GM18517 (cell line): Measurements from ENCODE around the gene SINHCAF.

Experiments
- ATAC-seq: cut with Tn5 transposase; IDR thresholded peaks from one replicate; pipeline ENCODE4 v1.9.1; 2021; ENCODE audit warnings: mild to moderate bottlenecking, moderate library complexity; ENCODE audit not compliant: unreplicated experiment

Gene SINHCAF

DNA sequence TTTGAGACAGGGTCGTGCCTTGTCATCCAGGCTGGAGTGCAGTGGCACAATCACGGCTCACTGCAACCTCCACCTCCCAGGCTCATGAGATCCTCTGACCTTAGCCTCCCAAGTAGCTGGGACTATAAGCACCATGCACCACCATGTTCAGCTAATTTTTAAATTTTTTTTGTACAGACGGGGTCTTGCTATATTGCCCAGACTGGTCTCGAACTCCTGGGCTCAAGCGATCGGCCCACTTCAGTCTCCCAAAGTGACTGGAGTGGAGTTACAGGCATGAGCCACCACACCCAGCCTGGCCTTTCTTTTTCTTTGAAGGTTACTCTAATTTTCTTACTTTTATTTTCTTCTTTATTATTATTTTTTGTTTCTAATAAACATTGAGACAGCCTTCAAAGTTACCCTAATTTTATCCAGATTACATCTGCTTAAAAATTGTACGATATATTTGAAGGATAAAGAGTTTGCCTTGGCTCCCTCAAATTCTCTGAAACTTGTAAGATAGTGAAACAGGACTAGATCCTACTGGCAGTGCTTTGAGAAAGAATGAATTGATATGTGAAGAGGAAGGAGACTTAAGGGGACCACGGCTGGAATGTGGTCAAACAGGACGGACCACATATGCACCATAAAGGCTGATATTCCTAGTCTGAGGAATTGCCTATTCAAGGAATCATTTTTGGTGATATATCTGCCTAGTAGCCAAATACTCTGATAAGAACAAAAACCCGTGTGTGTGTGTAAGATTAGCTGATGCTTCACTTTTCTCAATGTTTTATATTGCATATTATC, 14.1 kb upstream of the SINHCAF start:
- no peak for ATAC-seq

DNA sequence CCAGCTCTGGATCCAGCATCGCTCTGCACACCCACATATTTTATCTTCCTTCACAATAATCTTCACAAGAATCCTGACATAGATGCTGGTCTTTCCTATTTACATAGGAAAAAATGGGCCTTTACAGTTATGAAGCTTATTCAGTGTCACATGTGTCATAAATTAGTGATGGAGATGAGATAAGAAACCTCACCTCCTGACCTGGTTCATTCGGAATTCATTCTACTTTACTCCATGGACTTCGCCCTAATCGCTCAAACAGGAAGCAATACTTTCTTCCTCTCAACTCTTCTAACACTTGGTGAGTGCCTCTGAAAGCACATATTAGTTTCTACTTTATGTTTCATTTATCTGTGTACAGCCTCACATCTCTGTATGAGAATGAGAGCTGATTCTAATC, 12.0 kb upstream of the SINHCAF start:
- ATAC-seq, result no peak

- ATAC-seq, result peak; percentile 42
Observed at GRCh38 chr12:31331242-31331641, 5.3 kb upstream of the SINHCAF start.

DNA sequence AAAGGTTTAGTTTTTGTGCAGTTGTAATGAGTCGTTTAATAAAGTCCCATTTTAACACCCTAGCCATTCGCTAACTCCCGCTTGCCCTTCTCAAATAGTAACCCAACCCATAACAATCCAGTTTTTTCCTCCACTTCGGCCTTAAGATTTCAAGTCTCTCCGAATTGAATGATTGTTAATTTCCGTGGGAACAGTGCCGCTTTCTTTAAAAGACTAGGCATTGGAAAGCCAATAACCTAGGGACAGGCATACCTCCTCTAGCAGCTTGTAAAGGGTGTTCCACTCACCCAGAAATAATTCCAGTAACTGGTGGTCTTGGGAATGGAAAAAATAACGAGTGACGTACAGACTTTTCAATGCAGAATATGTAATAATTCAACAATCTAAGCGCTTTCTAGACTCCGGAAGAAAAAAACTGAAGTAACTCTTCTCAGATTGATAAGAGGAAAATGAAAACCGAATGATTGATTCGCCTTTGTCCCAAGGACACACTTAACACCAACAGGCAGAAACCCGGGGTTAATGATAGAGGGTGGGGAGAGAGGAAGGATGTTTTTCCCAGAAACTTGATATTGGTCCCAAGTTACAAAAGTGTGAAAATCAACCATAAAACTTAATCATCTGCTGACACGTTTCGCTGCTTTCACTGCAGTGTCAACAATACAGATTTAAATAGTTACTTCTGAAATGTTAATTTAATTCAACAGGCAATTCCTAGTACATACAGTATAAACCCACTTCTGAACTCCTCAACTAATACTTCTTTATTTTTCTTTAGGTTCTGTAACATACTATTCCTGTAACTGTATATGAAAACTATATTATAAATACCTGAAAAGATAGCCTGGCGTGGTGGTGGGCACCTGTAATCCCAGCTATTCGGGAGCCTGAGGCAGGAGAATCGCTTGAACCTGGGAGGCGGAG, 1.0 kb upstream of the SINHCAF start:
- no peak for ATAC-seq

DNA sequence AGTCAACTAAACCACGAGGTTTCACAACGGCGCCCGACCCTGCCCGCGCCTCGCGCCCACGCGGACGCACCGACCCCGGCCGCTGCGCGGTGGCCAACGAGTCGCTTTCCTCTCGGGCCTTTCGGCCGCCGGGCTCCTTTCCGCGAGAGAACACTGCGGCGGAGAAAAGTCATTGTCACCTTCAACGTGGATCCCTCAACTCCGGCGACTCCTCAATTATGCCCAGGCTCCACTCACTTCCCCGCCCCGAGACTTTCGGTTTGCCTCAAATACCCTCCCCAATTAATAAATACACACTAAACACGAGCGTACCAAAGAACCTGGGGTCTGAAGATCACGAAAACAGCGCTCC, 450 bp downstream of the SINHCAF start:
- no peak for ATAC-seq

DNA sequence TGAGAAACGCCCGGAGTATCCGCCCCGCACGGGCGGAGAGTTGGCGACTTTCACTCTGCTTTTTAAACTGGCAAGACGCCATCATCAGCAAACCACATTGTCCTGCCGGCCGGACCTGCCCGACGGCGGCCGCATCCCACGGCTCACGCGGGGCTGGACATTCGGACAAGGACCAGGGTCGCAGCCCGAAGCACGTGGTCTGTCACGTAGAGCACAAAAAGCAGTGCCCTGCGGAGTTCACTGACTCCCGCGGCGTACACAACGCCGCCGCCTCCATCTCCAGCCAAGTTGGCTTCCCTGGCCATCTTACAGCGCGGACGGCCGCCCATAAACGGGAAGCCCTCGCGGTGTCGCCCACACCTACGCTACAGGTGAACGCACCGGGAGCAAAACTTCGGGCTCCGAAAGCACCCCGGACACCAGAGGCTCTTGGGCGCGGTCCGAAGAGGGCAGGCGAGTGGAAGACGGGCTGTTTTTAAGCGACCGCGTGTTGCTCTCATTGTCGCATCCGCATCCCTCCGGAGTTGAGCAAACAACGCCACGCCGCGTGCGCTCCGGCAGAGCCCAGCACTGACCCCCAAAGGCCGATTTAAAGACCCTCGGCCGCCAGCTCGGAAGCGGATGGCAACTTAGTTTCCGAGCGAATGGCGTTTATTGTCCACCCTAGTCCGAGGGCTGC, 966 bp downstream of the SINHCAF start:
- ATAC-seq, result no peak

DNA sequence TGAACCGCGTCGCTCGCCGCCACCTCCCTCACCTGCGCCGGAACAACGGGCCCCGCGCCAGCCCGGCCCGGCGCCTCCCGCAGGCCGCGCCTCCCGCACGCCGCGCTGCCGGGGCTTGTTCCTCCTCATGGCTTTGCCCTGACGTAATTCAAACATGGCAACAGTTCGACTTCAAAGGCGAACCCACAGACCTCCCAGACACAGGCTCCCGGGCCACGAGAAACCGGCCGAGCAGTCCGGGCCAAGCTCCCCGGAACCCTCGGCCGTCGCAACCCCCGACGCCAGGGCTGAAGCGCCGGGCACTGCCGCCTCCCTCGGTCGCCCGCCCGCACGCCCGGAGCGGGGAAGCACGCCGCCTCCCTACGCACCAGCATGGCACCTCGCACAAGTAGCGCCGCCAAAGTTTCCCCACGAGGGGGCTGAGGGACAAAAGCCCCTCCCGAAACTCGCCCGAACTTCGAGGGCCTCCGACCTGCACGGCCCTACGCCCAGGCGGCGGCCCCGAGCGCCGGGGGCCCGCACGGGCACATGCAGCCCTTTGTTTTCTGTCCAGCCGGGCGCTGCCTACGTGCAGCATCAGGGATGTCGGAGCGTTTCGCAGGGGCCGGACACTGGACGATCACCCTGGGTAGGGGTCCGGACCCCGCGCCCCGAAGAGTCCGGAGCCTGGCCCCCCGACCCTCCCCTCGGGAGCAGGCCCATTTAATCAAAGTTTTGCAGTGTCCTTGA, 1.7 kb downstream of the SINHCAF start:
- ATAC-seq, result peak; percentile 41

DNA sequence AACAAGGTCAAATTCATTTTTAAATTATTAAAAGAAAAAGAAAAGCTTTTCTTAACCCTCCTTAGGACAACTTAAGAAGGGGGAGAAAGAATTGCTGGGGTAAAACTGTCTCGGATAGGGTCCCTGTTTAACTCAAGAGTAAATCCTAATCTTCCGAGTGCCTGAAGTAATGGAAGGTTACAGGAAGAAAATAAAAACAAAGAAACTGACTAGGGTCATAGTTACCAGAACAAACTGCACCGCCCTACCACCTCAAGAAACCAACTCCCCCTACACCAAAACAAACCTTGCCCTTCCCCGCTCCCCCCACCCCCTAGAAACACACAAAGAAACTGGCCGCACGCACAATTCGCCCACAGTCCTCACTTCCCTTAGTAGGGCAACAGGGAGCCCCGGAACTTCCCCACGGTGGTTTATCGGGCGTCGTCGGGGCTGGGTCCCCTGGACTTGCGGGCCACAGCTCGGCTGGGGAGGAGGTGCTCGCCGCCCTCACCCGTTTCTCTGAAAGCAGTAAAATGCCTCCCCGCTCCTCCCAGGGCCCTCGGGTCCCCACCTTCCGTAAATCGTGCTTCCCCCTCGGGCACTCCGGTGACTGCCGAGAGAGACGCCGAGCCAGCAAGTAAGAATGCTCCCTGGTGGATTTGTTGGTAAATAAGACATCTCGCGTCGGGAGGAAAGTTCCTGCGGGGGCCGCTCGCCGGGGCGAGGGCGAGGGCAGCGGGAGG, 2.4 kb downstream of the SINHCAF start:
- ATAC-seq, result peak; percentile 17

DNA sequence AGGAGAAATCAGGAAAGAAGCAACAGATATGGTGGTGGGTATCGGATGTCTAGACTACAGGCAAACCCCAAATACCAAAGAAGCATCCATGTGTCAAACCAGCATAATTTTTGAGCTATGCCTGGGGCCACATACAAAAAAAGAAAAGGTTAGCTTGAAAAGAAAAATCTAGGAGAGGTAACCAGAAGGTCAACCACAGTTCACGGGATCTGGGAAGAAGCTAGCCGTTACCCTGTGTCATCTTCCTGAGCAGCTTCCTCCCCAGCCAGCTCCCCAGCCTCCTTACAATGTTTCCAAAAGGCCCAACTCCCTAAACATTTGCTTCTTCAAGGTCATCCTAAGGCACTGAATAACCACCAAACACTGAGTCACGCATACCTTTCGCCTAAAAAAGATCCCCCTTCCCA, 3.1 kb downstream of the SINHCAF start:
- ATAC-seq, result no peak

DNA sequence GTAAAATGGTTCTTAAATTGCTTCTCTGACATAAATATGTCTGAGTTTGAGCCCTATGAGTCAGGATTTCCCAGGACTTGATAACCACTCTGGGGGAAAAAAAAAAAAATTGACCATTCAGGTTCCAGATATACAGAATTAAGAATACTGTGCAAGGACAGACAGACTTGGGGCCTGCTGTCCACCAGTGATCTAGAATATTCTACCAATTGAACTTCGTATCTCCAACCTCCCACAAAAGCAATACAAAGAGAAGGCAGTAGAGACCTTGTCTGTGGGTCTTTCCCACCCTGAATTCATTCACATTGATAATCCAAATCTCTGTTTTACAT, 4.1 kb downstream of the SINHCAF start:
- no peak for ATAC-seq

DNA sequence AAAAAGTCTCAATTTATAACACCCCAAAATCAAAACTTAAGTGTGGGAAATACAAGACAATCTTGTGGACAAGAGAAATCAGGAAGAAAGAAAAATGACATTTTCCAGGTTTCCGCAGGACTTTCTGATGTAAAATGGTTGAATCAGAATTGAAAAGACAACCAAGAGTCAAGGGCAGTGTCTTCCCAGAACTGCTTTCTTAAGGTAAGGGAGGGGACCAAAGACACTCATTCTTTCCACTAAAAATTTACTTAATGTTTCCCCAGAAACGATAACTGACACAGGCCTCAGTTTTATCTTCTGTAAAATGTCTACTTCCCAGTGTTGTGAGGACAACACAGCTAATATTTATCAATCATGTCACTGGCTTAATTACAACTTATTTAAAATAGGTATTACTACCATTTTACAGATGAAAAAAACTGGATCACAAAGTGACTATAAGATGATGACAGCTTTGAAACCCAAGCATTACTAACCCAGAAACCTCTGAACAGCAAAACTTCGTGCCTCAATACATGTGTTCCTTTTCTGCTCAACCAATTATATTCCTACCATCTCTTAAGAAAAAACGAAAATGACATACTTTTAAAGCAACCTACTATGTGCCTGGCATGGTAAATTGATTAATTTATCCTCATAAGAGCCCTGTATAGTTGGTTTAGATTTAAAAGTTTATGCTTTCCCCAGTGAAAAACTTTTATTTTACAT, 4.6 kb downstream of the SINHCAF start:
- no peak for ATAC-seq

DNA sequence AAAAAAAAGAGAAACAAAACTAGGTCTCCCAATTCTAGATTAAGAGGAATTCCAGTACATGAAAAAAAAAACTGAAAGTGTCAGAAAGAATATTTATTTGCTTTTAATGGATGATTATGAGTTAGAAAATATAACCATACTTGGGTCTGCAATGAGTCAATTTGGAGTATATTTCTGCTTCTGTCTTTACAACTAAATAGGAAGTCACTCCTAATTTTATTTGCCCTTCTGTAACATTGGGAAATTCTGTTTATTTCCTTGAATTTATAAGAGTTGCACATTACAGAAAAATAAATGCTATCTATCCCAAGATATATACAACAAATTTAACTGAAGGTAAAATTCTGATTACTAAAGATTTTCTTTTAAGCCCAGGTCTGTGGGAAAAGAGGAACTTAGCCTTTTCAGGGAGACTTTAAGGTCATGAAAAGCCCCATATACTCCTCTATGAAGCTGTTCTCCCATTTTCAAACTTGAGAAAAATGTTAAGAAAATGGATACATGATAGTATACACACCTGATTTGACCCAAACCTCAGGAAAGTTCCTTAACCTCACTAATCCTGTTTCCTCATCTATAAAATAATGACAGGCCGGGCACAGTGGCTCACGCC, 7.2 kb downstream of the SINHCAF start:
- no peak for ATAC-seq

GRCh38 chr12:31317471-31318395, 8.2 kb downstream of the SINHCAF start:
- no peak for ATAC-seq

- no peak for ATAC-seq
Observed at GRCh38 chr12:31316891-31317290, 9.1 kb downstream of the SINHCAF start.

DNA sequence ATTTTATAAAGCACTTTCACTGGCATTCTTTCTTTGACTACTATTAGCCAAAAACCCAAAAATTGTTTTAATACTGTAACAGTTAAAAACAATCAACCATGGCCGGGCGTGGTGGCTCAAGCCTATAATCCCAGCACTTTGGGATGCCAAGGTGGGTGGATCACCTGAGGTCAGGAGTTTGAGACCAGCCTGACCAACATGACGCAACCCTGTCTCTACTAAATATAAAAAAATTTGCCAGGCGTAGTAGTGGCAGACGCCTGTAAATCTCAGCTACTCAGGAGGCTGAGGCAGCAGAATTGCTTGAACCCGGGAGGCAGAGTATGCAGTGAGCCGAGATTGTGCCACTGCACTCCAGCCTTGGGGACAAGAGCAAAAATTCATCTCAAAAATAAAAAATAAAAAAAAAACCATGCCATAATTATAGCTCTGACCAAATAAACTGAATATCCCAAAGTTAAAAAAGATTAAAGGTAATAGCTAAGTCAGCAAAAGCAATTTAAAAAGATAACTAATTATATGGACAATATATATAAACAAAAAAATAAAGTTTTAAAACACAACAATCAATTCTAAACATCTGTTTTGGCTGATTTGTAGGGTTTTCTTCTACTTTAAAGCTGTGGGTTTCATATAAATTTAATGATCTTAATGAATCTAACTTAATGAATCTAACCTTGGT, 10.0 kb downstream of the SINHCAF start:
- no peak for ATAC-seq

DNA sequence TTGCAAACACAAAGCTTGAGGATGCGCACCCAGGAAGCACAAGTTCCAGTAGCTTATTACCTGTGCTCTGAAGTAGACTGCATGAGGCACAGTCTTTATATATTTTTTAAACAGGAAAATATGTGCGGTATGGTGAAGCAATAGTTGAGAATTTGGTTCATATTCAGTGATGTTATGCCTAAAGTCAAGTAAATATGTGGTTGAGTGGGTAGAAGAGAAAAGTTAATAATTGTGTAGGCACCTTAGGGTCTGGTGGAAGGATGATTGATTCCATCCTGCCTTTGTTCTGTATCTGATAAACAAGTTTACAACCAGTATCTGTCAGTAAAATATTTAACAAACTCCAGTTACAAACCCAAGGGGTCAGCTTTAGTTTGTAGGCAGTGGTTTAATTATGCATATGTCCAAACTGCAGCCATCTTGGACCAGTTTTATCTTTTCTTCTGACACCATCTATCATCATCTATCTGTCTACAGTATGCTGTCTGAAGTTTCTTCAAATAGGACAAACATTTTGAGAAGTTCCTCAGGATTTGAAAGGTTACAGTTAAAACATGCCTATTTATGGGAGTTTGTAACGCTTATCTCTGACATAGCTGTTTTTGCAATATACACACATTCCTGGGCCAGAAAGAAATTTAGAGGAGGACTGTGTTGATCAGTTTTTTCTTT, 10.8 kb downstream of the SINHCAF start:
- no peak for ATAC-seq

GRCh38 chr12:31312431-31312830, 13.5 kb downstream of the SINHCAF start:
- ATAC-seq, result no peak
